Hematopoietic multipotent progenitor cell treated with erythropoietin and hydrocortisone succinate and interleukin-3 and kit ligand, for 15 days (in vitro differentiated cells): Measurements from ENCODE around the gene RNF41.
"Not testable (repeated sequence)": the region's sequence is repeated elsewhere in the genome, so short reads cannot be mapped to it uniquely, and the experiment has no call there.

Source experiments
- DNase-seq: peaks from one replicate; pipeline ENCODE4 v3.0.0-alpha.2; 2015; ENCODE audit warnings: low spot score

The RNF41 gene

GRCh38 chr12:56208006-56208405 lies 13.7 kb downstream of the RNF41 start:
- no peak for DNase-seq

DNA sequence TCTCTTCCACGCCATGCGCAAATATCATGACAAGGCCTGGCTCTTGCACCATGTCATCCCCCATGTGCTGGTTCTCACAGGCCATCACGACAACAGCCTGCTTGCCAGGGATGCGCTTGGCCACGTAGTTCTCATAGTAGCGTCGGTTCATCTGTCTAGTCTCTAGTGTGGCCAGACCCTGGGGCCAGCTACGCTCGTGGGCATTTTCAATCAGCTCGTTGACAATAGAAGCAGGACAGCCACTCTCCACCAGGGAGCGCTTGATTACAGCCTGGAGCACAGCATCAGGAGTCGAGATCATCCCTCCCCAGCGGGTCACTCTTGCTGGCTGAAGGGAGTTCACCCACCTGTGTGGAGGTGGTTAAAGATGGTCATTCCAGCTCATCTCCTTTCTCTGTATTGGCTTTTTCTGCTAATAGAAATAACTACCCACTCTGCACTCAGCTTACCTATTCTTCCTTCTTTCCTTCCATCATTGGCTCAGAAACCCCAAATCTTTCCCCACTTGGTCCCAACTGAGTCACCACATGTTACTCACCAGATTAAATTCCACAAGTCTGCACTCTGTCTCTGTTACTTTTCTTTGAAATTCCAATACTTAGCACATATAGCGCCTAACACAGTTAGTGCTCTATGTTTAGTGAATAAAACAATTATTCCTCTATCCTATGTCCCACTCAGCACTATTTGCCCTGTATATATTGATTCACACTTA lies 15.1 kb downstream of the RNF41 start:
- peak; percentile 67 for DNase-seq

GRCh38 chr12:56205445-56205844 lies 16.3 kb downstream of the RNF41 start:
- no peak for DNase-seq

DNA sequence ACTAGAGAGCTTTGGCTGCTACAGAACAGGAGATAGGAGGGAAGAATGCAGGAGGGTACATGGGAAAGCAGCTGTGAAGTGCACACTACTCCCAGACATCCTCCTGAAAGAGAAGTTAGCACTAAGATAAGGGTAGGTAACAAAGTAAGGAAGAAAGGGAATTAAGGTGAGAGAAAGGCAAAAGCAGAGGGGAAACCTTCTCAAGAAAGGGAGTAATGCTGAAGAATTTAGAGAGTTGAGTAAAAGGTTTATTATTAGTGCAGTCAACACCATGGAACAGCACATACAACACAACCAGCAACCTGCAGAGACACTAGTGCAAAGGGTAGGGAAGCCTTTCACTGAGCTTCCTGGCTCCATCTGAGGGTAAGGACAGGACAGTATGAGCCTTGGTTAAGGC lies 17.4 kb downstream of the RNF41 start:
- no peak for DNase-seq

DNA sequence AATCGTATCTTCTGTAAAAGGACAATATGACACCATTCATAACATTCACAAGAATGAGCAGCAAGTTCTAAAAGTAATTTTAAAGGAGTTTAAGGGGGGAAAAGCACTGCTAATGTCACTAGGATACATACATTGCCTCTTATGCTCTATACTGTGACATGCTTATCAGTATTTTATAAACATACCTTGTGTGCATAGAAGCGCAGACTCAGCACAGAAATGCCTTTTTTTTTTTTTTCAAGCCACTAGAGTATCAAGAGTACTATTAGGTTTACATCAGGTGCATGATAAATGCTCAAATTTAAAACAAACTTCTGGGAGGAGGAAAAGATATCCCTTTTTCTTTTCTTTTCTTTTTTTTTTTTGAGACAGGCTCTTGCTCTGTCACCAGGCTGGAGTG lies 18.9 kb downstream of the RNF41 start:
- no peak for DNase-seq

GRCh38 chr12:56202366-56202765 lies 19.4 kb downstream of the RNF41 start:
- DNase-seq, result no peak

- no peak for DNase-seq
Observed at GRCh38 chr12:56198836-56199235, 22.9 kb downstream of the RNF41 start.

- no peak for DNase-seq
Observed at GRCh38 chr12:56197921-56198635, 23.6 kb downstream of the RNF41 start.

GRCh38 chr12:56196818-56197550 lies 24.7 kb downstream of the RNF41 start:
- DNase-seq, result not testable (repeated sequence)

DNA sequence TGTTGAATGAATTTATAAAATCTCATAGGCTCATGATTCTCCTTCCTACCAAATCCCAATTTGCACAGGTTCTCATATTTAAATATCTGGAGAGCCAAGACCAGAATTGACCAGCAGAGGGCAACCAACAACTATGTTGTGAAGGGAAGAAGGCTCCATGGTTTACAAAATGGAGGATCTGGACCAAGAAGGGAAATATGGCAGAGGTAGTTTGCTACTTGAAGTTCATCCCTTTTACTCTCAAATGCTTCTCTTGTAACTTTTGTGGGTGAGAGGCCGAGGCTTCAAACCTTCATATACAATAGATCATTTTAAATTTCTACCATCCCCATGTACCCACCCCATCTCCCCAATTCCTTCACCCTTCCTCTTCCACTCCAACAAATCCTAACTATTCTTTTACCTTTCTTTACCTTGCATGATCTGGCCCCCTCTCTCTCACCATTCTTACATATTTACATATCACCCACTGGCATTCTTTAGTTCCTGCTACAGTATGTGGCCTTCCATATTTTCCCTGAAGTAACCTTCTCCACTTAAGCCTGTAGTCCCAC lies 28.6 kb downstream of the RNF41 start:
- DNase-seq, result peak; percentile 91

DNA sequence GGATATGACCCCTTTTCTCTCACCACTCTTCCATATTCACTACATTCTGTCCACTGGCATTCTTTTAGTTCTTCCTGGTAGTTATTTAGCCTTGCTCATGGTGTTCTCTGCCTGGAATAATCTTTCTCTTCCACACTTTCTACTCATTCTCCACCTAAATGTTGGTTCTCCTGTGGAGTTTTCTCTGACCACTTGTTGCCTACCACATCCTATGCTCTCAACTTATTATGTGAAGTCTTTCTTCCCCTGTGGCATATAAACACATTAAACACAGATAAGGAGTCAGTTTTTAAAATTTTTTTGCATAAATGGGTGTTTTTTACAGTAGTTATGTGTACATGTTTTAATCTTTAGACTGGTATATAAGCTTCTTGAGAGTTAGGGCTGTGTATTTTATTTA lies 29.1 kb downstream of the RNF41 start:
- DNase-seq, result no peak

DNA sequence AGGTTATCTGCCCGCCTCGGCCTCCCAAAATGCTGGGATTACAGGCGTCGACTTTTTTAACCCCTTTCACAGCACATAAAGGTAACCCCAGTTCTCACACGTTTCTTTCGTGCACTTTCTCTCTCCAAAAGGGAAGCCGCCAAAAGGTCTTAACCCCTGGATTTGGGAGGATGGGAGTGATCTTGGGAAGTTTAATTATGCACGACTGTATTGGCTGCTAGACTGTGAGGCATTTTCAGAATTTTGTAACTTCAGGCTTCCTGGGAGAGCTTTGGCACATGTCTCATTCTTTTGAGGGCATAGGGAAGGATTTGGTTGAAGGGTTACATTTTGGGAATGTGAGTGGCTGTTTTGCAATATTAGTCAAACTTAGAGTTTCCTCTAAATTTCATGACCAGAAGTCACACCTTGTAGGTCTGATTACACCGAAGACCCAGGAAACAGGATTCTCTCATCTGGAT lies 31.0 kb downstream of the RNF41 start:
- no peak for DNase-seq

GRCh38 chr12:56189918-56190694 lies 31.6 kb downstream of the RNF41 start:
- DNase-seq, result peak; percentile 72

DNA sequence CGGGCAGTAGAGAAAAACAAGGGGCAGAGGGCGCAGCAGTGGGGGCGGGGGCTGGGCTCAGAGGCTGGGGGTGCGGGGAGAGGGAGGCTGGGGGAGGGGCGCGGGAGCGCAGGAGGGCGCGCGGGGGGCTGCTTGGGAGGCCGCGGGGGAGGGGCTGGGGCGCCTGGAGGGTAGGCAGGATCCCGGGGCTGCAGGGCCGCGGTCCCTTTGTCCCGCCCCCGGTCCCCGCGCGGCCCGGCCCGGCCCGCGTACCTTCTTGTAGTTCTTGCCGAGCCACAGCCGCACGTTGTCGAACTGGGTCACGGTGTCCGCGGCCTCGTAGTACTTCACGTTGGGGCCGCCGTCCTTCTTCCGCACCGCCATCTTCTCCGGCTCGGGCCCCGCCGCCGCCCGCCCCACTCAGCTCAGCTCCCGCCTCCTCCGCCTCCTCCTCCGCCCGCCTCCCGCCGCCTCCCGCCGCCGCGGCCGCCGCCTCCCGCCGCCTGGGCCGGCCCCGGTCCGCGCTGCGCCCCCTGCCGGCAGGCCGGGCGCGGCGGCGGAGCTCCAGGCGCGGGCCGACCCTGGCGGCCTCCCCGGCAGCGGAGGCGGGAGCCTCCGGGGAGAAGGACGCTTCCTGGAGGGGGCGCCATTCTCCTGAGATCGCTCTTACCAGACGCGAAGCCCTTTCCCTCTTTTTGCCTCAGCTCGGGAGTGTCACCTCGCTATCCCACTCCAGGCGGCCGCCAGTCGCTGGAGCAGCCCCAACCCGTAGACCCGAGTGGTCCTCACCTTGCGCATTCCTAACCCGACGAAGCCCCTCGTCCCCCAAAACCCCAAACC lies 32.4 kb downstream of the RNF41 start, which contains the start of gene SMARCC2:
Gene SMARCC2 (minus strand): TSS at position 385 of the 819 bp plus-strand sequence. CDS start 22 bp downstream, at position 363.
- DNase-seq, result peak; percentile 89

- DNase-seq, result no peak
Observed at GRCh38 chr12:56188778-56189098, 33.0 kb downstream of the RNF41 start.

- no peak for DNase-seq
Observed at GRCh38 chr12:56188131-56188777, 33.5 kb downstream of the RNF41 start.

GRCh38 chr12:56186957-56187356 lies 34.8 kb downstream of the RNF41 start:
- no peak for DNase-seq

GRCh38 chr12:56178347-56178746 lies 43.4 kb downstream of the RNF41 start:
- DNase-seq, result no peak

DNA sequence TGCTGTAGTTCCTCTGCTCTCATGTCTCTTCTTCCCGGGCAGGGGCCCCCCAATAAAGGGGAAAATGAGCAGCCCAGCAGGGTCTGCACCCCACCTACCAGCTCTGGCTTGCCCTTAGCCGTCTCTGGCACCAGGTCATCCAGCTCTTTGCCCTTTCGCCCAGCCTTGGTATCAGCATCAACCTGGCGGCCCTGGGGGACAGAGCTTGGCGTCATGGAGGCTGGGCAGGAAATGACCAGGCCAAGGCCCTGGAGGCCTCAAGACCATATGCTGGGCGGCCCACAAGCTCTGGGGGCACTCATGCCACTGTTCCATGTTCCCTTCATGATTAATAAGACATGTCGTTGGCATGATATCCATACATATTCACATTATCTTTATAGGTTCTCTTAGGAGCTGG lies 48.9 kb downstream of the RNF41 start:
- no peak for DNase-seq

DNA sequence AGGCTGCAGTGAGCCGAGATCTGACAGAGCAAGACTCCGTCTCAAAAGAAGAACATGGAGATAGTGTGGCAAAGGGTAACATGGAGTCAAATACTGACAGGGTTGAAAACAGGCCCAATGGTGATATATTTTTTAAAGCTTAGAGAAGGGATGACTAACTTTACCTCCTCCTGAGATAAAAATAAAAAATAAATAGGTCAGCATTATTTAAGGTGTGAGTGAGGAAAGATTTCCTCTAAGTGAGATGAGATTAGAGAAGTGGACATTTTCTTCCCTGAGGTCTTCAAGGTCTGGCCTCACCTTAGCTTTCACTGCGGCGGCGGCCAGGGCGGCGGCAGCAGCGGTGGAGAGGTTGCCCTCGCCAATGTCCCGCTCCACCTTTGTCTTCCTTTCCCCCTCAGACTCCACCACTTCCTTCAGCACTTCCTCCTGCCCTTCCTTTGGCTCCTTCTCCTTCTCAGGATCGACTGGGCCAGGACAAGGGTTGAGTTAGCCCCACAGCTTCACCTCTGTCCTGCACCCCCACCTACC lies 52.4 kb downstream of the RNF41 start:
- DNase-seq, result no peak
